KMS-11 (cell line): Measurements from ENCODE around the gene PDE2A.

ENCODE experiments used
- H2AFZ ChIP-seq: fragments of 200-600 bp; sonication (generic); 2 replicates; pipeline ENCODE4 v1.6.1; 2016; ENCODE audit warnings: antibody characterized with exemption, mixed run types, low read depth
- H3K27ac ChIP-seq: fragments of 200-600 bp; sonication (generic); 2 replicates; pipeline ENCODE4 v1.6.1; 2016; ENCODE audit warnings: mild to moderate bottlenecking, mixed run types
- H3K27me3 ChIP-seq: fragments of 200-600 bp; sonication (generic); 2 replicates; pipeline ENCODE4 v1.6.1; 2017; ENCODE audit warnings: mild to moderate bottlenecking, low read depth, mixed run types, moderate library complexity; ENCODE audit not compliant: insufficient read depth
- H3K36me3 ChIP-seq: fragments of 200-600 bp; sonication (generic); 2 replicates; pipeline ENCODE4 v1.6.1; 2017; ENCODE audit warnings: mild to moderate bottlenecking, mixed run types; ENCODE audit not compliant: insufficient read depth
- H3K4me1 ChIP-seq: fragments of 200-600 bp; sonication (generic); 2 replicates; pipeline ENCODE4 v1.6.1; 2016; ENCODE audit warnings: mild to moderate bottlenecking, low read depth, mixed run types; ENCODE audit not compliant: poor library complexity, severe bottlenecking
- H3K4me2 ChIP-seq: fragments of 200-600 bp; sonication (generic); 2 replicates; pipeline ENCODE4 v1.7.0; 2016; ENCODE audit warnings: mild to moderate bottlenecking, mixed run types
- H3K4me3 ChIP-seq: fragments of 200-600 bp; sonication (generic); IDR thresholded peaks from 2 replicates; pipeline ENCODE4 v1.6.1; 2017; ENCODE audit warnings: low read depth, low read length, mixed read lengths; ENCODE audit not compliant: insufficient read depth
- H3K79me2 ChIP-seq: fragments of 200-600 bp; sonication (generic); 2 replicates; pipeline ENCODE4 v1.6.1; 2016; ENCODE audit warnings: low read depth, mixed run types; ENCODE audit not compliant: insufficient read depth
- H3K9ac ChIP-seq: fragments of 200-600 bp; sonication (generic); 2 replicates; pipeline ENCODE4 v1.6.1; 2016; ENCODE audit warnings: mild to moderate bottlenecking, mixed run types
- H4K20me1 ChIP-seq: fragments of 200-600 bp; sonication (generic); 2 replicates; pipeline ENCODE4 v1.6.1; 2016; ENCODE audit warnings: mild to moderate bottlenecking, mixed run types; ENCODE audit not compliant: insufficient read depth
- TF ChIP-seq, protein P1 (sequence below): fragments of 200-600 bp; sonication (generic); conservative IDR thresholded peaks from 2 replicates; pipeline ENCODE4 v1.6.1; 2017; ENCODE audit warnings: low read depth, mild to moderate bottlenecking, antibody characterized with exemption, low read length, moderate library complexity, mixed read lengths

Gene PDE2A

DNA sequence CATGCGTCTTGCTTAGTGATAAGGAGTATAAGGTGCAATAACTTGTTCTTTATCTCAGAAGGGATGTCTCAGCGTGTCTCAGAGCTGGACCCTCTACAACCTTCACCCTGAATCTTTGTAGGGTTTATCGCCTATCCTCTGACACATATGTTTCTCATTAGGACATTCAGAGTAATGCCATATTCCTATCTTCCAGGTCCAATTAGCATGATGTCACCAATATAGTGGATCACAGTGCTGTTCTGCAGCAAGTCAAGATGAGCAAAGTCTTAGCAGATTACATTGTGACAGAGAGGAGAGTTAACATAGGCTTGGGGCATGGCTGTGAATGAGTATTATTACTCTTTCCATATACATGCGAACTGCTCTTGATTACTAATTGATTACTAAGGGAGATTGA lies 129.6 kb downstream of the PDE2A start:
- H3K4me3 ChIP-seq = no peak overlapping the region
- no peaks in the 10 kb centered on the region for H3K79me2 ChIP-seq
- no peaks in the 10 kb centered on the region for H3K36me3 ChIP-seq
- H3K9ac ChIP-seq = no peak overlapping the region
- no peak overlapping the region for H3K4me2 ChIP-seq
- no peak overlapping the region for H2AFZ ChIP-seq
- H3K4me1 ChIP-seq = no peaks in the 10 kb centered on the region
- TF ChIP-seq, protein P1, sequence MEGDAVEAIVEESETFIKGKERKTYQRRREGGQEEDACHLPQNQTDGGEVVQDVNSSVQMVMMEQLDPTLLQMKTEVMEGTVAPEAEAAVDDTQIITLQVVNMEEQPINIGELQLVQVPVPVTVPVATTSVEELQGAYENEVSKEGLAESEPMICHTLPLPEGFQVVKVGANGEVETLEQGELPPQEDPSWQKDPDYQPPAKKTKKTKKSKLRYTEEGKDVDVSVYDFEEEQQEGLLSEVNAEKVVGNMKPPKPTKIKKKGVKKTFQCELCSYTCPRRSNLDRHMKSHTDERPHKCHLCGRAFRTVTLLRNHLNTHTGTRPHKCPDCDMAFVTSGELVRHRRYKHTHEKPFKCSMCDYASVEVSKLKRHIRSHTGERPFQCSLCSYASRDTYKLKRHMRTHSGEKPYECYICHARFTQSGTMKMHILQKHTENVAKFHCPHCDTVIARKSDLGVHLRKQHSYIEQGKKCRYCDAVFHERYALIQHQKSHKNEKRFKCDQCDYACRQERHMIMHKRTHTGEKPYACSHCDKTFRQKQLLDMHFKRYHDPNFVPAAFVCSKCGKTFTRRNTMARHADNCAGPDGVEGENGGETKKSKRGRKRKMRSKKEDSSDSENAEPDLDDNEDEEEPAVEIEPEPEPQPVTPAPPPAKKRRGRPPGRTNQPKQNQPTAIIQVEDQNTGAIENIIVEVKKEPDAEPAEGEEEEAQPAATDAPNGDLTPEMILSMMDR = no peak
- H3K27me3 ChIP-seq = no peaks in the 10 kb centered on the region
- H4K20me1 ChIP-seq = no peaks in the 10 kb centered on the region
- no peak overlapping the region for H3K27ac ChIP-seq

DNA sequence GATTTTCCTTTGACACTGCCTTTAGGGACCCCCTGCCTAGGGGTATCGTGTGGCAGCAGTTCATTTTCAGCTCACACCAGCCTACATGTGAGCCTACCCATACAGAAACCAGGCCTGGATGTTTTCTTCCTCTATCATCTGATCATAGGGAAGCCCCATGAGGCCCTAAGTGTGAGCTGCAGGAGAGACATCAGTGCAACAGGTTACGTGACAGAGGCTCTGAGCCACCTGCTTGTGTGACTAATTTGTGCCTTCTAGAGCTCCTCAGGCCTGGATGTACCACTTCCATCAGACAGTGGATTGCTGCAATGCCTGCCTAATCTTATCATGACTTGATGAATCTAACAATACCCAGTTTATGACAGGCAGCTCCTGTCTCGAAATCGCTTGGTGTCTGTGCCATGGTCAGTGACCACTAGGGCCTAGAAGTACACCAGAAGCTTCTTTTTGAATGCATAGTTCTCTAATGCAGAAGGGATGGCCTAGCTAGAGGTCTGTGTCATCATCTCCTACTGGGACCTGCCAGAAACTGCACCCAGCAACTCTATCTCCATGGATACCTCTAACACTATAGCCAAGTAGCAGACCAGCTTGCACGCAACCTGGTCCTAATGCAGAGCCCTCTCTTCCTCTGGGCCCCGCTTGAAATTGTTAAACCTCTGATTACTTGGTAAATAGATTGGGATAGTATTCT lies 130.2 kb downstream of the PDE2A start:
- no peak overlapping the region for H3K4me2 ChIP-seq
- no peak overlapping the region for H3K4me3 ChIP-seq
- no peaks in the 10 kb centered on the region for H3K27me3 ChIP-seq
- TF ChIP-seq, protein P1 = no peak
- H3K79me2 ChIP-seq = no peaks in the 10 kb centered on the region
- H3K36me3 ChIP-seq = no peaks in the 10 kb centered on the region
- no peaks in the 10 kb centered on the region for H3K4me1 ChIP-seq
- no peak overlapping the region for H2AFZ ChIP-seq
- H3K9ac ChIP-seq = no peak overlapping the region
- no peaks in the 10 kb centered on the region for H4K20me1 ChIP-seq
- no peak overlapping the region for H3K27ac ChIP-seq

DNA sequence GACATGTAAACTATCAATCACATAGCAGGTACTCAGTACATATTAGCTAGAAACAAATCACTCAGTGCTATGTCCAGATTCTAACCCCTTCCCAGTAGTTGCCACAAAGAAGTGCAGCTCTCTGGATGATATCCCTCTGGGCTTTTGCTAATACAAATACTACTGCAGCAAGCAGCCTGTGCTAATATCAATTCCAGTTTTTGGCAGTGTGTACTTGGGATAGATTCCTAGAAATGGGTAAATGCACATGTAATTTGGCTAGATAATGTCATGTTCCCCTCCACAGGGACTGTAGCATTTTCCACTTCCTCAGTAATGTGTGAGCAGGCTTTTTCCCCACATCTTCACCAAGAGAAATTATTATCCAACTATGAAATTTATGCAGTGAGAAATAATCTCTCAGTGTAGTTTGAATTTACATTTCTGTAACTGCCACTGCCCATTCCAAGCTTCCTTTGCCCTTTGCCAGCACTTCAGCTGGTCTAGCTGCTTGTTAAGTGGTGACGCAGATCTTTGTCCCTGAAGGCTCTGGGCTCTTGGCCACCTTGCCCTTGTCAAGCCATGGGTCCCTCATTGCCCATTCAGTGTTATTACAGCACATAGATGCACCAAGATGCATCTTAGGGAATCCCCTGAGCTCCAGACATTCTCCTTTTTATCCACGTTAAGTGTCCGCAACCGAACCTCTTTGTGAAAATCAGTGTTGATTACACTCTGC lies 132.8 kb downstream of the PDE2A start:
- H3K79me2 ChIP-seq = no peaks in the 10 kb centered on the region
- TF ChIP-seq, protein P1 = no peak
- no peaks in the 10 kb centered on the region for H3K36me3 ChIP-seq
- H3K27ac ChIP-seq = no peak overlapping the region
- no peak overlapping the region for H2AFZ ChIP-seq
- no peak overlapping the region for H3K4me2 ChIP-seq
- H4K20me1 ChIP-seq = no peaks in the 10 kb centered on the region
- H3K4me3 ChIP-seq = no peak overlapping the region
- no peaks in the 10 kb centered on the region for H3K4me1 ChIP-seq
- no peak overlapping the region for H3K9ac ChIP-seq
- no peaks in the 10 kb centered on the region for H3K27me3 ChIP-seq

DNA sequence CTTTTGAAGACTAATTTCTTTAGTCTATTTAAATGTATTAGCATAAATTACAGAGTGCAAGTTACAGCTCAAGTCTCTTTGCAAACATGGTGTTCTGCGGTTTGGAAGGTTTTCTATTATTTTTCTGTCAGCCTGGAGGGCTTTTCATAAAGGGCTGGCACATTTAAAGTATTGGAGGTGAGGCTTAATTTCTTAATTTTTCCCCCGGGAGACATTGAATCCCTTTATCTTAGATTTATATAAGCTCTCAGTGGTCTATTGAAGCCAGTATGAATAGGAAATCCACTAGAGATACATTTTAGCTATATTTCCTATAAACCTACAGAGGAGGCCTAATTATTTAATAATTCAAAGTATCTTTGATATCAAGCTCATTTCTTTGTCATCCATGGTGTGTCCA lies 137.2 kb downstream of the PDE2A start:
- Histone ChIP-seq H3K27me3 (no peaks in the 10 kb centered on the region), H3K27ac (no peak overlapping the region), H4K20me1 (no peaks in the 10 kb centered on the region), H3K4me1 (no peaks in the 10 kb centered on the region), H3K36me3 (no peaks in the 10 kb centered on the region), H3K4me3 (no peak overlapping the region), H3K9ac (no peak overlapping the region), H3K79me2 (no peaks in the 10 kb centered on the region), H2AFZ (no peak overlapping the region), H3K4me2 (no peak overlapping the region)
- TF ChIP-seq, protein P1 = no peak
